ENCODE results near the gene PGK2.
"Not testable (repeated sequence)": the region's sequence is repeated elsewhere in the genome, so short reads cannot be mapped to it uniquely, and the experiment has no call there.

PGK2 gene

DNA sequence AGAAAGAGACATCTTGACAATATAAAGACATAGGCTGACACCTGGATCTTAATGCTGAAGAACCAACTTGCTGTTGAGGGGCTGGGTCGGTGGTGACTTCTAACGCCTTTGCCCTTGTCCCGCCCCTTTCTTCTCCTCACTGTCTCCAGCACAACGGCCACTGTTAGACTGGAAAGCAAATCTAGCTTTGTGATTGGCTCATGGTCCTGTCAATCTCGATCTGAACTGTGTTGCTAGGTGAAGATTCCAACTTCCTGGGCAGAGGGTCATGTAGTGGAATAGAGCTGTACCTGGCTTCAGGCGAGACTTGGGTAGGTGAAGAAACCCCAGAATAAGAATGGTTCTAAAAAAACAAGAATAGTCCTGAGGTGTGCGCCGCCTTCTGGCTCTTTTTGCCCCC, at the start of gene PGK2:
TSS of gene PGK2 (minus strand) at position 110 of the 400 bp plus-strand sequence. CDS start at position 12, 98 bp downstream.
- peak; percentile 4 for DNase-seq

DNA sequence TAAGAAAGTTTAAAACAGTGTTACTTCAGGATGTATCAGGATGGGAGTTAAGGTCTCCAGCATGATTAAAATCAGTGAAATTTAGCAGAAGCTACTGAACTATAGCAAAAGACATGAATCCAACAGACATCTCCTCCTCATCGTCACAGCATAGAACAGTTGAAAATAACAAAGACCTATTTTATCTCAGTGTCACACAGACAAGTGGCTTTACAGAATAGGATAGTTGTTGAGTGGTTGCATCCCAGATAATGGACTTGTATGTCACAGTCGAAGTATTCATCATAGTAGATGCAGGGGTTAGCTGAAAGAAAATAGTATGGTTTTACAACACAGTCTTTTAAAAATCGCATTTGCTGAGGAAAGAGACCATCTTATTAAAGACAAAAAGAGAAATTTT, 48.1 kb upstream of the PGK2 start:
- DNase-seq = no peak

DNA sequence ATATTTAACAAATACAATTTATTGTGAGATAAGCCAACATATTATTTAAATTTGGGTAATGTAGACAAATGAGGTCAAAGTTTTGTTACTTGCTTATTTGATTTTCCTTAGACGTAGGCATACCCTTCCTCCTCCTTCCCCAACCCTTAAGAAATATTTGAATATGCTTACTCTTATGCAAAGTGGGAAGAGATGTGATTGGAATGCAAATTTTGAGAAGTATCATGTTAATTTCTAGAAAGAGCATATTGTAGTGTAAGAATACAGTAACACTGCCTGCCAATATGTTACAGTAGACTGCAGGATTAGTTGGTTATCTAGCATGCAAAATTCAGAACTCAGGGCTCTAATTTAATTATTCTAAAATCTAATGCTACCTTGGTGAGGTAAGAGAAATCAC, 46.3 kb upstream of the PGK2 start:
- DNase-seq = no peak

DNA sequence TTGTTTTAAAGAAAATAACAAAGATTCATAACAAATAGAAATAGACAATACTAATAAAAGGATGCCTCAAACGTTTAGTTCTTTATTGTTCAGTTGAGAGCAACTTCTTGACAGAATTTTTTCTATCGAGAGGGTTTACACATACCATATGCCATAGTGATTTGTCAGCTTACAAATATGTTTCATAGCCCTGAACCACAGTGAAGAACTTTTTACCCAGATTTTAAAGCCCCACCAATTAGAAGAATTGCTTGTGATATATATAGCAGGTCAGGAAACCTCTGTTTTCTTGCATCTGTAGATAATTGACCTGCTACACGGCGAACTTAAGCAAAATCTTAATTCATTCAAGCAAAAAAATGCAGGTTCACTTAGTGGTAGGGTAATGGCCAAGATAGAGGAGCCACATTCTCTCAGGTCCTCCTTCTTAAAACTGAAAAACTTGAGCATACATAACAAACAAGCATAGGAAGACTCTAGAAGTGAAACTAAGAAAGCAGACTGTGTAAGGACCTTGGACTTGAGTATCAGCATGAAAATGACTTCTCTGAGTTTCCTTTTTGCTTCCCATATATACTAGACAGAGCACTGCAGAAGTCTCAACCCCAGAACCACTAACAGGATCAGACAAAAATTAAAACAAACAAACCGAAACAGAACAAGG, 39.8 kb upstream of the PGK2 start:
- DNase-seq = no peak

DNA sequence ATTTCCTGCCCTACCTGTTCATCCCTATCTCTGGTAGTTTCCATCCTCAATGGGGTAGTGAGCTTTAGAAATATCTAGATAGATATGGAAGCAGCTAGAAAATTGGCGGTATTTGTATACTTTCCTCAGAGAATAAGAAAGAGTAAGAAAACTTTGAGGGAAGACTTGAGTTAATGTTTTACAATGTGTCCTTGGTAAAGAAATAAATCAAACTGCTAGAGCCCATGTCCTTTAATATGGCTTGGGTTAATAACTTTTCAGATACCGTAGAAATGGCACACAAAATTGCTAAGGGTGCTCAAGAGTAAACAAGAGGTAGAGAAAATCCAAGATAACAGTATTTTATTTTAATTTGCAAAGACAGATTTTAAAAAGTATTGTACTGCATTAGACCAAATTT, 28.1 kb upstream of the PGK2 start:
- no peak for DNase-seq

DNA sequence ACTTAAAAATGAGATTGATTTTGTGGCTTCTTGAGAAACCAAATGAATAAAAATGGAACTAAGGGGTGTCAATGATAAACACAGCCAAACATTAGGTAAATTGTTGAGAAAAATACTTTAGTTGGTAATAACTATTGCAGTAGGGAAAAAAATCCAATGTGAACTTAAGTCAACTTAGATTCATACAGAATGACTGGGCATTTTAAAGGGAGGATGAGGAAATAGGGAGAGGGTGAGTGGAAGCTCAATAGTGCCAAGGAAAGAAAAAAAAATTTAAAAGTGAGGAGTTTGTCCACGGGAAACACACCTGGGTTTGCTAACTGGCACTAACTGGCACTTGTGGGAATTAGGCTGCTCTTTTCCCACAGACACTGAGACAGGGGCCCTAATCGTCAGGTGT, 26.2 kb upstream of the PGK2 start:
- no peak for DNase-seq

DNA sequence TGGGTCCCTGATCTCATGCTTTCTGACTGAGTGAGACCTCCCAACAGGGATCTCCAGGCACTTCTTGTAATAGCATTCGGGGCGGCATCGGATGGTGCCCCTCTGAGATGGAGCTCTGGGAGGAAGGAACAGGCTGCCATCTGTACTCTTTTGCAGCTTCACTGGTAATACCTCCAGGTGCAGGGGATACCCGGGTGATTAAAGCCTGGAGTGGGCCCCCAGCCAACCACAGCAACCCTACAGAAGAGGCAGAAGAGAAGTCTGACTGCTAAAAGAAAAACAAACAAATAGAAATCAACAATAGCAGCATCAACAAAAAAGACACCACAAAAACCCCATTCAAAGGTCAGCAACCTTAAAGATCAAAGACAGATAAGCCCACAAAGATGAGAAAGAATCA, 19.1 kb upstream of the PGK2 start:
- no peak for DNase-seq

DNA sequence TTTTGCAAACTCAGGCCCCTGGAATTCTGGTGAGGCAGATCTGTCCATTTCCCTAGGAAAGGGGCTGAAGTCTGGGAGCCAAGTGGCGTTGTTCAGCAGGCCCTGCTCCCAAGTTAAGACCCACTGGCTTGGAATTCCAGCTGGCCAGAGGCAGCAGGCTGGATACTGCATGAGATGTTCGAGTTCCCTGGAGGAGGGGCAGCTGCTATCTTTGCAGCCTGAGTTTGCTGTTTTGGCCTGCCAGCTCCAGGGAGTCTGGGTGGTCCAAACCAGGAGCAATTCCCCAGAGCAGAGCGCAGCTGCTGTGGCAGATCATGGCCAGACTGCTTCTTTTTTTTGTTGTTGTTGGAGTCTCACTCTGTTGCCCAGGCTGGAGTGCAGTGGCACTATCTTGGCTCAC, 18.2 kb upstream of the PGK2 start:
- no peak for DNase-seq

DNA sequence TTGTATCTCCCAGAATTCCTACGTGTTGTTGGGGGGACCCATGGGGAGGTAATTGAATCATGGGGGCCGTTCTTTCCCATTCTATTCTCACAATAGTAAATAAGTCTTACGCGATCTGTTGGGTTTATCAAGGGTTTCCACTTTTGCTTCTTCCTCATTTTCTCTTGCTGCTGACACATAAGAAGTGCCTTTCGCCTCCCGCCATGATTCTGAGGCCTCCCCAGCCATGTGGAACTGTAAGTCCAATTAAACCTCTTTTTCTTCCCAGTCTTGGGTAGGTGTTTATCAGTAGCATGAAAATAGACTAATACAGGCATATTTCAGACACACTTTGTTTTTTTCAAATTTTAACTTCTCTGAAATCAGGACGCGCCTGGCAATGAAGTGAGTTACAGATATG, 14.4 kb upstream of the PGK2 start:
- no peak for DNase-seq

DNA sequence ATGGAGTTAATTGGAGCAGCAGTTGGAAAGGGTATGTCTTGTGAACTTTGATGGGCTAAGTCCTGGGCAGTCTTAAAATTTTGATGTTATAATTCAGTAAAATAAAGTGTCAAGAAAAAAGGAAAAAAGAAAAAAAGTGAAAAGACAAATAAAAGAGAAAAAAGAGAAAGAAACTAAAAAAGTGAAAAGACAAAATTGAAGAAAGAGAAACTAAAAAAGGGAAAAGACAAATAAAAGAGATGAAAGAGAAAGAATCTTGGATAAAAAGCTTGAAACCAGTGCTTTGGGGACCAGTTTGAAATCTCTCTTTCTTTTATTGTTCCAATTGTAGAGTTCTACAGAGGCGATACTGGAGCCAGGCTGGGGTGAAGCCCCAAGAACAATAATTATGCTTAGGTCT, 12.0 kb upstream of the PGK2 start:
- no peak for DNase-seq

DNA sequence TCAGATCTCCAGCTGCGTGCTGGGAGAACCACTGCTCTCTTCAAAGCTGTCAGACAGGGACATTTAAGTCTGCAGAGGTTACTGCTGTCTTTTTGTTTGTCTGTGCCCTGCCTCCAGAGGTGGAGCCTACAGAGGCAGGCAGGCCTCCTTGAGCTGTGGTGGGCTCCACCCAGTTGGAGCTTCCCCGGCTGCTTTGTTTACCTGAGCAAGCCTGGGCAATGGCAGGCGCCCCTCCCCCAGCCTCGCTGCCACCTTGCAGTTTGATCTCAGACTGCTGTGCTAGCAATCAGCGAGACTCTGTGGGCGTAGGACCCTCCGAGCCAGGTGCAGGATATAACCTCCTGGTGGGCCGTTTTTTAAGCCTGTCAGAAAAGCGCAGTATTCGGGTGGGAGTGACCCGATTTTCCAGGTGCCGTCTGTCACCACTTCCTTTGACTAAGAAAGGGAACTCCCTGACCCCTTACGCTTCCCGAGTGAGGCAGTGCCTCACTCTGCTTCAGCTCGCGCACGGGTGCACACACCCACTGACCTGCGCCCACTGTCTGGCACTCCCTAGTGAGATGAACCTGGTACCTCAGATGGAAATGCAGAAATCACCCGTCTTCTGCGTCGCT, 9.9 kb upstream of the PGK2 start:
- not testable (repeated sequence) for DNase-seq

DNA sequence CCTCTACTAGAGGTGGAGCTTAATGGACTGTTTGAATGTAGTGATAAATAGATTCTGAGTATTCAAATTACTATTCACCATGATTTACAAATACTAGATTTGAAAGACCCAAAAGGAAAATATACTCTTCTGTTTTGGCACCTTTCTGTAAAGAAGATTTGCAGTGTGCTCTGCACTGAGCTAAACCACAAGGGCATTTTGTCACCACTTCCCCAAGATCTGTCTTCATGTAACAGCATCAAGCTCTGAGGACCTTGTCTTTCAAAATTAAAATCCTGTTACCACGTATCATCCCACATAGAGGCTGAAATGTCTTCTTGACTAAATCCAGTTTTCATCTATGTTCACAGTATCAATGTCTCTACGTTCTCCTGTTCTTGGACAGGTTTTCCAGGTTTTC, 3.3 kb upstream of the PGK2 start:
- DNase-seq = no peak

DNA sequence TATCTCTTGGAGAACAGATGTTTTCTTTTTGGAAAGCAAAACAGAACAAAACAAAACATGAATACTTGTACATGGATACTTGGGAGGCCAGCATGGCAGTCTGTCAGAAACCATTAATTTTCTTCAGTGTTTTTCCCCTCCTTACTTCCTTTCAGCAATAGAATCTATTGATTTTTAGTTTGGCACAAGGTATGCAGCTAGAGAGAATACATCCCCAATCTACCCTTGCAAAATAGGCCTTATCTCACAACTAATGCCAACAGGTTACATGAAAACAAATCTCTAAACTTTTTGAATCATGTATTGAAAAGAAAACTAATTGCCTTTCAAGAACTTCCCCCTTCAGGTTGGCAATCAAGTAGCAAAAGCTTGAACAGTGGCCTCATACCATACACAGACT, 2.8 kb downstream of the PGK2 start:
- no peak for DNase-seq

DNA sequence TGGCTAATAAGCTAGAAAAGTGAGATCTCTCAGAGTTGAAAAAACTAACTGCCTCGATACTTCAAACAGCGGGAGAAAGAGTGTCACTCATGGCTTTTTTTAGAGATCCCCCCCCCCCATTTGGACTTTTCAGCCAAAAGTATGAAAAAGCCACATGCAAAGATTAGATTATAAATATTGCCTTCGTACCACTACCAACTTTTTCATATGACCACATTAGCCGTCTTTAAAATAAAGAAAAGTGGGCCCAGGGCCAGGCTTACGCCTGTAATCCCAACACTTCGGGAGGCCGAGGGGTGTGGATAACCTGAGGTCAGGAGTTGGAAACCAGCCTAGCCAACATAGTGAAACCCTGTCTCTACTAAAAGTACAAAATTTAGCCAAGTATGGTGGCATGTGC, 4.4 kb downstream of the PGK2 start:
- DNase-seq = no peak

DNA sequence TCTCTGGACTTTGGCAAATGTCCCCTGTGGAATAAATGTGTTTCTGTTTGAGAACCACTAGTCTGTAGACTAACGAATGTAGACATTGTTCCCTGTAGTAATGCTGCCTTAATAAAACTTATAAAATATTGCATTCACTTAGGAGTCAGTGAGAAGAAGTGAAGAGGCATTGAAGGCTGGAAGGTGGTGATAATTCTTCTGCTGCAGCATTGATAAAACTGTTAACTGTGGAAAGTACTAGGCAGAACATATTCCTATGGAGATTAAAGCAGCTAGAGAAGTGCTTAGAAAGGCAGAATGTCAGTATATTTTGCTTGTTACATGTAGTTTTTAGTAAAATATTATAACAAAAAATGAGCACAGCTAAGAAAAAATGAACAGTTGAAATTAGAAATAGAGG, 4.8 kb downstream of the PGK2 start:
- no peak for DNase-seq

DNA sequence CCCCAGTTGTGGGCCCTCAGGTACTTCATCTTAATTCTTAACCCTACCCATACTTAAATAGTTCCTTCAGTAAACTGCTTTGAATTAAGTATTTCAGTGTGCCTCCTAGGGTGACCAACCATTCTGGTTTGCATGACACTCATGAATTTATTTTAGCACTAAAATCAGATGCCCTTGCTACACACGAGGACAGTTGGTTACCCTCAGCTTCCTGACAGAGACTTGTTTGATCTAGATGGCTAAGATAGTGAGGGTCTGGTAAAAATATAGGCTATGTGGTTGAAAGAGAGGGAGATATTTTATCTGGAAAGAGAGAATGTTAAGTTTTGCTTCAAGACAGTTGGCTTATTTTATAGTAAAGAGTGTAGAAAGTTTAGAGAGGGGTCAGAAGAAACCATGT, 10.6 kb downstream of the PGK2 start:
- DNase-seq = no peak

DNA sequence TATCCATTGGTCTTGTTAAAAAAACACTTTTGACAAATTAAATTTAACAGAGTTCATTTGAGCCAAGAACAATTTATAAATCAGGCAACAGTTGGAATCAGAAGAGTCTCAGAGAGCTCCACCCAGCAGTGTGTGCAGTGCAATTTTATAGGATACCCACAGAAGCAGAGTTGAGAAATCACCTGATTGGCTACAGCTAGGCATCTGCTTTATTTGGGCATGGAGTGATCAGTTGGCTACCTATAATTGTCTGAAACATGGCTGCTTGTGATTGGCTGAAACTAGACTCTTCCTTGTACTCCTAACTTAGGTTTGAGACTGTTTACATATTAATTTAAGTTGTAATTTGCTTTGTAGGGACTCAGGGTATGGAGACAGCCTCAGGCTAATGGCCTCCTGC, 12.0 kb downstream of the PGK2 start:
- no peak for DNase-seq

DNA sequence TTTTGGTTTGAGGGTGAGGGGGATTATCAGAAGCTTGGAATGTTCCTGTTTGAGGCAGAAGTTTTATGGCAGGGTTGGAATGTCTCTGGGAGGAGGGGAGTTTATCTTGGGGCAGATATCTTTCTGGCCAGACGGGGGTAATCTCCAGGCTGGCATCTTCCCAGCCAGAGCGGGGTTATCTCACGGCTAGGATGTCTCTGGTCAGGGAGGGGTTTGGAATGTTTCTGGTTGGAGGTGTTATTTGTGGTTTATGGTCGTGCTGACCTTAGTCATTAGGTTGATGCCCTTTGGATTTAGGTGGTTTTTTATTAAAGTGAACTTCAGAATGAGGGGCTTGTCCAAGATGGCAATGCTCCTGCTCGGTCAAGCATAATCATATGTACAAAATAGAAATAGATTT, 14.8 kb downstream of the PGK2 start:
- no peak for DNase-seq

DNA sequence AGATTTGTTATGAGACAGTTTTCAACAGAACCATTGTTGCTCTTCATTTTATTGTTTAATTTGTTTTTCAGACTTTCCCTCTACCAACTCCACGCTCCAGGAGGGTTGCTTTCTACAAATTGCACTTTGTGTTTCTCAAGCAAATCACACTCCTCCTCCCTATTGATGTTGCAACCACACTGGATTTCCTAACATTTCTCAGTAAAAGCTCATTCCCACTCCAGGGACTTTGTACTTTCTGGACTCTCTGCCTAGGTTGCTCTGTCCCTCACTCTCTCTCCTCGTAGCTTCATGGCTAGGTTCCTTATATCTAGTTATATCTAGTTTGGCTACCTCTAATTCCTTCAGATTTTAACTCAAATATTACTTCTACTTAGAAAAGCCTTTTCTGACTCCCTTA, 20.3 kb downstream of the PGK2 start:
- no peak for DNase-seq

DNA sequence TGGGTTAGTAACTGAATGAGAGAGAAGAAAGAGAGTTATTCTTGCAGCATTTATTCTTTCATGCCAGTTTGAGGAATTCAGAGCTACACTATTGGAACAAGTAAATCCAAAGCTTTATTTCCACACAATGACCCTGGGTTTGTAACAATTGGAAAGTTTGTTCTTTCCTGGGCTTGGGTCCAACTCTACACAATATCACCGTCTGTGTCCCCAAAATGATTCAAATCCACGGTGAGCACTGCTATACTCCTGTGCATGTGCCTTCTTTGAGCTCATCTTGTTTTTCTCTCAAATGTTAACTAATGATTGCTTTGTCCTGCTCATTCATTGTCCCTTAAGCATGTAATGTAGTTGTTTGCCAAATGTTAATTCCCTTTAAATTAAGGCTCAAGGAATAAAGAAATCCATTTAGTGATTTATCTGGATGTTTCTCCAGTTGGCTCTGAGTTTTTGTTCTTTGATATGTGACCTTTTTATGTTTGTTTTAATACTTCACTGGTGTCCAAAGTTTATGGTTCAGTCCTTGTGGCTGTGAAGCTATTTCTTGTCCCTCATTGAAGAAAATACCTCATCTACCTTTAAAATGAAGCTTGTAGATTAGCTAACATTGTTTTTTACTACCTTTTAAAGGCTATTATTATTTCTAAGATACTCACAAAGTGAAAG, 22.4 kb downstream of the PGK2 start:
- no peak for DNase-seq

DNA sequence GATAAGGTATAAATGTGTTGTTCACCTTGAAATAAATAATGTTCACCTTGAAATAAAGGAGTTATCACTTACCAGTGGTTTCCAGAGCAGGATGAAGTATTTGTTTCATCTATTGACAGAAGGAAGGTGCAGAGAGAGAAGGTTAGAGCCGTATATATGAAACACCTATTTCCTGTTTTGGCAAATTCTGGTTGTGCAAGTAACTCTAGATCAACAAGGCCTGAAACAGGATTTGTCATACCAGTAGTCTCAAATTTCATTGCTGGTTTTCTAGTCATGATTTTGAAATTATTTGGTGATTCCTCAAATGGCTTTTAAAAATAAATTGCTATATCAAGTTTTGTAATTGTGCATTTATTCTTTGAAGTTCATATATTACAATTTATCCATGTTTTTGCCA, 42.8 kb downstream of the PGK2 start, which contains the start of gene CRISP3:
TSS of gene CRISP3 (minus strand) at position 130 of the 400 bp plus-strand sequence. CDS start at position 109, 21 bp downstream.
- DNase-seq = no peak

DNA sequence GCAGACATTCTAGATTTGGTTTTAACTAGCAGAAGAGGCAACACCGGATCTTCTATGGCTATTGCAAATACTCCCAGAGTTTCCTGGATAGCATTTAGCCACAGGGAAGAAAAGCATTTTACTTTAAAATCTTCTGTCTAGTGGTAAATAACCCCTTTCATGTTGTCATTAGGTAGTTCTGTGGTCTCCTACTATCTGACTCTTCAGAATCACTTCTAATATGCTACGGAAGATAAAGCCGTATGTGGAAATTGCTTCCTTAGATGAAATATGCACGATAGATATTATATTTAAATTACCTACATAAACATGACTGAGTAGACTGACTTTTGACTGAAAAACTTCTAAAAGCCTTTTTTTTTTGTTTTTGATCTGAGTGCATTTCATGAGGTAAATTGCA, 43.7 kb downstream of the PGK2 start:
- DNase-seq = no peak

DNA sequence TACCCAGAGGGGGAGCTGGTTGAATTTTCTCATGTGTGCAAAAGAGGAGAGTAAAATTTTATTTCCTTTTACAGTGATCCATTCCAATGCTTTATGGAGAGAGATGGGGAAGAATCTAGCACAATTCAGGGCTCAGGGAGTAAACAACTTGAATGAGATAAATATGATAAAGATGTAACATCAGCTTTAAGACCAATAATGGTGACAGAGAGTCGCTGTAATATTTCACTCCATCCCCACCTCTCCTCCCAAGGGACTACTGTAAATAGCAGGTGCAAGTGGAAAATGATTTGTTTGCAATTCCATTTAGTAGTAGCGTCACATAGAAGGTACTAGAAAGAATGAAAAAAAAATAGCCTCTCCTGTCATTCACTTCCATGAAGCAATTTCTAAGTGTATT, 47.7 kb downstream of the PGK2 start:
- no peak for DNase-seq

DNA sequence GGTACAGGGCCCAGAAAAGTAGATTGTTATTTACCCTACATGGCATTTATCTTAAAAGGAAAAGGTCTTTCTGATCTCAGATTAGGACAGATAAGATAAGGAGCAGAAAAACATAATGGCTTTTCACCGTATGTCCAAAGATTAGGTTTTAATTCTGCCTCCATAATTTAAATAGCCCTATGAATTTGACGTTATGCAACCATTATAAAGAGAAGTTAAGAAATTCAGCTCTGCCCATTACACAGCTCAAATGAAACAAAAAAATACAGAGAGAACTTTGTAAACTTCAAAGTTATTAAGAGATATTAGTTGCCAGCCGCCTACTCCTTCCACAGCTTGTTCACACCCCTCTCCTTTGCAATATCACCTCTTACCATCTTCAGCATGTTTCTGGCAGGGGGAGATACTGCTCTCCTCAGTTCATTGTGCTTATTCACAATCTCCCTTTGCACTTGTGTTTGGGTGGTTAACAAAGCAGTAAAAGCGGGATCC, 51.0 kb downstream of the PGK2 start:
- DNase-seq = no peak
